NCI-H1417 treated with DMSO at 0.1 percent for 48 hours (cell line): Measurements from ENCODE around the gene EHF.

Experiments
- DNase-seq: peaks from one replicate; lab custom pipeline; 2025; lab: John Stamatoyannopoulos, UW

The EHF gene

GRCh38 chr11:34644669-34645406 lies 23.9 kb downstream of the EHF start:
- DNase-seq = no peak

- DNase-seq = no peak
These were observed 25.5 kb downstream of the EHF start for GRCh38 chr11:34646431-34646830.

GRCh38 chr11:34647131-34647530 lies 26.2 kb downstream of the EHF start:
- no peak for DNase-seq

GRCh38 chr11:34647532-34647931 lies 26.6 kb downstream of the EHF start:
- DNase-seq = no peak

GRCh38 chr11:34648036-34648435 lies 27.1 kb downstream of the EHF start:
- no peak for DNase-seq

GRCh38 chr11:34649597-34649996 lies 28.7 kb downstream of the EHF start:
- DNase-seq = no peak

- DNase-seq = no peak
These were observed 29.6 kb downstream of the EHF start for GRCh38 chr11:34650528-34650927.

- no peak for DNase-seq
These were observed 30.7 kb downstream of the EHF start for GRCh38 chr11:34651551-34651950.

GRCh38 chr11:34652191-34652973 lies 31.5 kb downstream of the EHF start:
- no peak for DNase-seq

- no peak for DNase-seq
These were observed 32.1 kb downstream of the EHF start for GRCh38 chr11:34653031-34653430.

GRCh38 chr11:34653851-34654482 lies 33.1 kb downstream of the EHF start:
- DNase-seq = no peak

- no peak for DNase-seq
These were observed 33.8 kb downstream of the EHF start for GRCh38 chr11:34654483-34655334.

- DNase-seq = no peak
These were observed 34.6 kb downstream of the EHF start for GRCh38 chr11:34655335-34656008.

GRCh38 chr11:34656062-34656720 lies 35.3 kb downstream of the EHF start:
- no peak for DNase-seq

GRCh38 chr11:34658071-34659015 lies 37.5 kb downstream of the EHF start:
- no peak for DNase-seq

GRCh38 chr11:34659096-34659733 lies 38.3 kb downstream of the EHF start:
- DNase-seq = no peak

- no peak for DNase-seq
These were observed 44.4 kb downstream of the EHF start for GRCh38 chr11:34665077-34665835.

- peak; percentile 29 for DNase-seq
These were observed 47.1 kb downstream of the EHF start for GRCh38 chr11:34667810-34668582.
